Trophoblast cell (in vitro differentiated cells and primary cell): ENCODE data around the gene FCMR.

ENCODE experiments used
- DNase-seq, 2 donors: peaks; one replicate each; pipeline ENCODE4 v3.0.0-alpha.2; 2016
- H2AFZ ChIP-seq: 2 replicates; pipeline ENCODE4 v1.6.1; 2013; ENCODE audit warnings: low read length, moderate library complexity, mild to moderate bottlenecking; ENCODE audit not compliant: insufficient read depth, poor library complexity
- H2AK5ac ChIP-seq: 2 replicates; pipeline ENCODE4 v1.6.1; 2013; ENCODE audit warnings: mild to moderate bottlenecking, low read length
- H2BK120ac ChIP-seq: 2 replicates; pipeline ENCODE4 v1.6.1; 2013; ENCODE audit warnings: low read length, mild to moderate bottlenecking, moderate library complexity; ENCODE audit not compliant: insufficient read depth, poor library complexity
- H2BK12ac ChIP-seq: 2 replicates; pipeline ENCODE4 v1.6.1; 2013; ENCODE audit warnings: mild to moderate bottlenecking, low read length, moderate library complexity
- H2BK5ac ChIP-seq: 2 replicates; pipeline ENCODE4 v1.6.1; 2013; ENCODE audit warnings: low read length, low read depth, moderate library complexity, mild to moderate bottlenecking; ENCODE audit not compliant: poor library complexity
- H3K14ac ChIP-seq: 2 replicates; pipeline ENCODE4 v1.6.1; 2013; ENCODE audit warnings: mild to moderate bottlenecking, low read length
- H3K18ac ChIP-seq: 2 replicates; pipeline ENCODE4 v1.6.1; 2013; ENCODE audit warnings: mild to moderate bottlenecking, low read length
- H3K23ac ChIP-seq: 2 replicates; pipeline ENCODE4 v1.6.1; 2013; ENCODE audit warnings: low read length
- H3K27ac ChIP-seq: 2 replicates; pipeline ENCODE4 v1.5.1; 2013; ENCODE audit warnings: low read depth, mild to moderate bottlenecking, inconsistent platforms, low read length, moderate library complexity
- H3K27me3 ChIP-seq: 2 replicates; pipeline ENCODE4 v1.6.1; 2013; ENCODE audit warnings: inconsistent platforms, mild to moderate bottlenecking, low read length, moderate library complexity; ENCODE audit not compliant: insufficient read depth
- H3K36me3 ChIP-seq, 2 experiments: 1 replicate in 1 of 2; 2 replicates in 1 of 2; pipeline ENCODE4 v1.6.1; 2013; ENCODE audit warnings: low read length in 2 of 2, mild to moderate bottlenecking in 2 of 2, moderate library complexity in 1 of 2; ENCODE audit not compliant: insufficient read depth in 2 of 2, control insufficient read depth in 1 of 2
- H3K4ac ChIP-seq: 2 replicates; pipeline ENCODE4 v1.6.1; 2013; ENCODE audit warnings: low read depth, mild to moderate bottlenecking, low read length, moderate library complexity
- H3K4me1 ChIP-seq, 2 experiments: 1 replicate in 1 of 2; 2 replicates in 1 of 2; pipeline ENCODE4 v1.6.1; 2013; ENCODE audit warnings: low read length in 2 of 2, mild to moderate bottlenecking in 2 of 2, moderate library complexity in 1 of 2; ENCODE audit not compliant: insufficient read depth in 2 of 2, control insufficient read depth in 1 of 2
- H3K4me2 ChIP-seq: 2 replicates; pipeline ENCODE4 v1.6.1; 2013; ENCODE audit warnings: inconsistent platforms, mild to moderate bottlenecking, low read length, moderate library complexity
- H3K4me3 ChIP-seq: 2 replicates; pipeline ENCODE4 v1.5.1; 2013; ENCODE audit warnings: mild to moderate bottlenecking, low read depth, low read length, inconsistent platforms
- H3K79me1 ChIP-seq: one replicate; pipeline ENCODE4 v1.6.1; 2013; ENCODE audit warnings: low read length
- H3K79me2 ChIP-seq: 2 replicates; pipeline ENCODE4 v1.6.1; 2013; ENCODE audit warnings: low read length, mild to moderate bottlenecking; ENCODE audit not compliant: control insufficient read depth, insufficient read depth, poor library complexity
- H3K9ac ChIP-seq: 2 replicates; pipeline ENCODE4 v1.6.1; 2013; ENCODE audit warnings: mild to moderate bottlenecking, low read length
- H3K9me3 ChIP-seq: 2 replicates; pipeline ENCODE4 v1.6.1; 2013; ENCODE audit warnings: low read depth, mild to moderate bottlenecking, control low read depth, inconsistent platforms, low read length; ENCODE audit not compliant: insufficient read depth
- H4K12ac ChIP-seq: 2 replicates; pipeline ENCODE4 v1.6.1; 2013; ENCODE audit warnings: low read depth, mild to moderate bottlenecking, low read length, moderate library complexity
- H4K8ac ChIP-seq: 2 replicates; pipeline ENCODE4 v1.6.1; 2013; ENCODE audit warnings: low read depth, mild to moderate bottlenecking, low read length, moderate library complexity
- H4K91ac ChIP-seq: one replicate; pipeline ENCODE4 v1.6.1; 2013; ENCODE audit warnings: low read depth, mild to moderate bottlenecking, low read length, moderate library complexity
- WGBS: extraction: QIAGEN DNeasy Blood & Tissue Kit; methylation state at CpG from one replicate; pipeline ENCODE4 v1.1.7; 2013; ENCODE audit warnings: missing lambda C conversion rate; ENCODE audit not compliant: insufficient read length, insufficient coverage; ENCODE audit errors: extremely low coverage; 5-methylcytosine and 5-hydroxymethylcytosine counted together

FCMR gene

GRCh38 chr1:206895325-206895724 lies 26.4 kb downstream of the FCMR start:
- DNase-seq: peak; percentile 85 to 94
- H4K12ac ChIP-seq: no peak overlapping the region
- H3K23ac ChIP-seq: no peak overlapping the region
- H4K8ac ChIP-seq: no peak overlapping the region
- no peaks in the 10 kb centered on the region for H3K79me2 ChIP-seq
- no peak overlapping the region for H2AK5ac ChIP-seq
- peak overlapping the region; percentile 53 for H3K27ac ChIP-seq
- H3K79me1 ChIP-seq: no peaks in the 10 kb centered on the region
- H3K18ac ChIP-seq: no peak overlapping the region
- no peak overlapping the region for H2BK12ac ChIP-seq
- no peaks in the 10 kb centered on the region for H3K36me3 ChIP-seq
- H3K4ac ChIP-seq: no peak overlapping the region
- no peaks in the 10 kb centered on the region for H3K27me3 ChIP-seq
- no peak overlapping the region for H3K9ac ChIP-seq
- no peak overlapping the region for H2AFZ ChIP-seq
- H3K14ac ChIP-seq: no peak overlapping the region
- no peak overlapping the region for H2BK120ac ChIP-seq
- H4K91ac ChIP-seq: no peak overlapping the region
- no peak overlapping the region for H2BK5ac ChIP-seq
- WGBS: no CpG with 5 or more reads among the region's 3 CpGs
- H3K9me3 ChIP-seq: no peaks in the 10 kb centered on the region
- no peak overlapping the region for H3K4me2 ChIP-seq
- H3K4me3 ChIP-seq: no peak overlapping the region
- H3K4me1 ChIP-seq: peaks cover 15 to 20% of the 10 kb centered on the region in 2 experiments

- no peak overlapping the region for H3K18ac ChIP-seq
- H3K4me3 ChIP-seq: no peak overlapping the region
- H2AFZ ChIP-seq: no peak overlapping the region
- no peaks in the 10 kb centered on the region for H3K36me3 ChIP-seq
- no peaks in the 10 kb centered on the region for H3K9me3 ChIP-seq
- no peak overlapping the region for H3K9ac ChIP-seq
- no peaks in the 10 kb centered on the region for H3K27me3 ChIP-seq
- no peak overlapping the region for H3K14ac ChIP-seq
- H3K79me2 ChIP-seq: no peaks in the 10 kb centered on the region
- H4K12ac ChIP-seq: no peak overlapping the region
- no peak overlapping the region for H4K8ac ChIP-seq
- no peaks in the 10 kb centered on the region for H3K79me1 ChIP-seq
- no peak overlapping the region for H3K4me2 ChIP-seq
- H2BK12ac ChIP-seq: no peak overlapping the region
- WGBS: no CpG with 5 or more reads among the region's 2 CpGs
- no peak overlapping the region for H3K4ac ChIP-seq
- H3K23ac ChIP-seq: no peak overlapping the region
- no peak overlapping the region for H3K27ac ChIP-seq
- H2BK5ac ChIP-seq: no peak overlapping the region
- no peak overlapping the region for H2AK5ac ChIP-seq
- H4K91ac ChIP-seq: no peak overlapping the region
- no peak overlapping the region for H2BK120ac ChIP-seq
- DNase-seq: no peak
- peaks cover 15% of the 10 kb centered on the region in 2 experiments for H3K4me1 ChIP-seq
These were observed 28.4 kb downstream of the FCMR start for GRCh38 chr1:206893380-206893779.

GRCh38 chr1:206892351-206892984 lies 29.3 kb downstream of the FCMR start:
- H3K36me3 ChIP-seq: no peaks in the 10 kb centered on the region
- peaks cover 14 to 15% of the 10 kb centered on the region in 2 experiments for H3K4me1 ChIP-seq
- no peaks in the 10 kb centered on the region for H3K79me1 ChIP-seq
- no peak overlapping the region for H3K4me2 ChIP-seq
- no peak overlapping the region for H3K4me3 ChIP-seq
- no peak overlapping the region for H2BK120ac ChIP-seq
- no peak overlapping the region for H2AFZ ChIP-seq
- no peaks in the 10 kb centered on the region for H3K27me3 ChIP-seq
- H3K4ac ChIP-seq: no peak overlapping the region
- no peak overlapping the region for H3K27ac ChIP-seq
- no peak overlapping the region for H2BK5ac ChIP-seq
- H4K12ac ChIP-seq: no peak overlapping the region
- no peaks in the 10 kb centered on the region for H3K9me3 ChIP-seq
- H4K8ac ChIP-seq: no peak overlapping the region
- no peak overlapping the region for H4K91ac ChIP-seq
- WGBS: no CpG with 5 or more reads among the region's 3 CpGs
- no peak overlapping the region for H3K23ac ChIP-seq
- no peak overlapping the region for H3K9ac ChIP-seq
- no peaks in the 10 kb centered on the region for H3K79me2 ChIP-seq
- no peak overlapping the region for H3K18ac ChIP-seq
- no peak overlapping the region for H2BK12ac ChIP-seq
- H2AK5ac ChIP-seq: no peak overlapping the region
- no peak overlapping the region for H3K14ac ChIP-seq
- no peak for DNase-seq

- no peak overlapping the region for H3K9ac ChIP-seq
- no CpG with 5 or more reads among the region's 1 CpG for WGBS
- no peak overlapping the region for H3K14ac ChIP-seq
These were observed 30.3 kb downstream of the FCMR start for GRCh38 chr1:206891412-206891811.

More at GRCh38 chr1:206891412-206891811, 30.3 kb downstream of the FCMR start:
- Histone ChIP-seq H4K12ac (no peak overlapping the region), H3K27ac (no peak overlapping the region), H3K27me3 (no peaks in the 10 kb centered on the region), H3K79me2 (no peaks in the 10 kb centered on the region), H3K4me3 (no peak overlapping the region), H2AFZ (no peak overlapping the region), H2BK12ac (no peak overlapping the region), H3K23ac (no peak overlapping the region), H4K91ac (no peak overlapping the region), H3K4ac (no peak overlapping the region), H2AK5ac (no peak overlapping the region), H3K4me2 (no peak overlapping the region), H3K18ac (no peak overlapping the region), H2BK5ac (no peak overlapping the region), H2BK120ac (no peak overlapping the region), H3K4me1 (peaks cover 14% of the 10 kb centered on the region in 2 experiments), H3K9me3 (no peaks in the 10 kb centered on the region), H3K79me1 (no peaks in the 10 kb centered on the region), H4K8ac (no peak overlapping the region), H3K36me3 (no peaks in the 10 kb centered on the region)
- no peak for DNase-seq
